ENCODE measurements around the gene SURF2.

The SURF2 gene

GRCh38 chr9:133405508-133406438, 49.4 kb downstream of the SURF2 start:
- peaks cover 39% of the 10 kb centered on the region for H3K36me3 Mint-ChIP-seq (ENCODE audit: low read depth)
- H3K9me3 Mint-ChIP-seq, result no peaks in the 10 kb centered on the region
- H3K27me3 Mint-ChIP-seq (ENCODE audit: low read depth), result no peaks in the 10 kb centered on the region
- H3K4me1 Mint-ChIP-seq, result peaks cover 4% of the 10 kb centered on the region
- no peak overlapping the region for H3K27ac Mint-ChIP-seq
- no peak for TF ChIP-seq CTCF (IDR thresholded peaks at IDR 0.05; ENCODE audit: unreplicated experiment in 3 of 3)
- H3K4me3 Mint-ChIP-seq, result no peak overlapping the region

GRCh38 chr9:133406480-133407307, 50.3 kb downstream of the SURF2 start:
- Mint-ChIP-seq H3K27ac (no peak overlapping the region), H3K27me3 (ENCODE audit: low read depth) (no peaks in the 10 kb centered on the region), H3K36me3 (ENCODE audit: low read depth) (peaks cover 45% of the 10 kb centered on the region), H3K4me3 (no peak overlapping the region), H3K9me3 (no peaks in the 10 kb centered on the region), H3K4me1 (peaks cover 4% of the 10 kb centered on the region)
- TF ChIP-seq CTCF (IDR thresholded peaks at IDR 0.05; ENCODE audit: unreplicated experiment in 3 of 3), result peak; percentile 85 to 88 (median 88)

- Mint-ChIP-seq H3K4me3 (no peak overlapping the region), H3K36me3 (ENCODE audit: low read depth) (peaks cover 56% of the 10 kb centered on the region), H3K27ac (no peak overlapping the region), H3K27me3 (ENCODE audit: low read depth) (no peaks in the 10 kb centered on the region), H3K9me3 (no peaks in the 10 kb centered on the region), H3K4me1 (peaks cover 4% of the 10 kb centered on the region)
- no peak for TF ChIP-seq CTCF (IDR thresholded peaks at IDR 0.05; ENCODE audit: unreplicated experiment in 3 of 3)
Measured at GRCh38 chr9:133408042-133408441, 51.7 kb downstream of the SURF2 start.

All from nephron (organoid).